Left ventricle myocardium inferior (tissue), 1 donor: ENCODE data around the gene SOX3. TPM values are rescaled to one million over a fixed set of nuclear protein-coding genes. Genes with fewer than 3 reads are reported as not detected.

Experiments used
- DNase-seq: peaks from one replicate; pipeline ENCODE4 v3.0.0-alpha.2; 2020
- H3K27ac ChIP-seq: fragments of 200-600 bp; replicated peaks from 2 replicates; pipeline ENCODE4 v1.8.0; 2021
- H3K27me3 ChIP-seq: fragments of 200-600 bp; 2 replicates; pipeline ENCODE4 v1.8.0; 2021; ENCODE audit warnings: low read depth
- H3K36me3 ChIP-seq: fragments of 200-600 bp; 2 replicates; pipeline ENCODE4 v1.8.0; 2021
- H3K4me1 ChIP-seq: fragments of 200-600 bp; 2 replicates; pipeline ENCODE4 v1.8.0; 2021
- H3K4me3 ChIP-seq: fragments of 200-600 bp; 2 replicates; pipeline ENCODE4 v1.8.0; 2021; ENCODE audit warnings: mild to moderate bottlenecking, moderate library complexity
- H3K9me3 ChIP-seq: fragments of 200-600 bp; replicated peaks from 2 replicates; pipeline ENCODE4 v1.8.0; 2021
- CTCF ChIP-seq: fragments of 200-600 bp; IDR thresholded peaks from 2 replicates; pipeline ENCODE4 v1.8.0; 2021; ENCODE audit warnings: antibody characterized with exemption, mild to moderate bottlenecking, borderline replicate concordance
- intact Hi-C: fragments of 100-400 bp; cut with micrococcal nuclease; formaldehyde crosslinking; loops from one replicate; pipeline ENCODE4 v1.11.0; 2022
- total RNA-seq: library from RNA; stranded (reverse); fragmentation: NEBNext Ultra II Directional; extraction: Animal tissue kit (Norgen Biotek cat#: 25700); gene quantifications from one replicate; pipeline ENCODE4 v1.2.1, GENCODE V29; 2021
- donor health status: DM: no; HTN: yes; CAD: no; lungs with severe emphysema.

SOX3 gene
- total RNA-seq, 1 donor from 2014 or later, result not detected

- intact Hi-C loops, result no loop called here
- no peaks in the 10 kb centered on the region for H3K36me3 ChIP-seq
- H3K4me3 ChIP-seq, result no peak overlapping the region
- no peak for DNase-seq
- no peaks in the 10 kb centered on the region for H3K4me1 ChIP-seq
- no peaks in the 10 kb centered on the region for H3K9me3 ChIP-seq
- no peak overlapping the region for H3K27ac ChIP-seq
- no peak for TF ChIP-seq CTCF
- peaks cover 56% of the 10 kb centered on the region for H3K27me3 ChIP-seq
These were observed 9.1 kb downstream of the SOX3 start for GRCh38 chrX:140495739-140496138.

GRCh38 chrX:140492066-140492994 lies 12.5 kb downstream of the SOX3 start:
- H3K27ac ChIP-seq, result no peak overlapping the region
- H3K36me3 ChIP-seq, result no peaks in the 10 kb centered on the region
- TF ChIP-seq CTCF, result no peak
- H3K27me3 ChIP-seq, result peaks cover 23% of the 10 kb centered on the region
- no peak for DNase-seq
- no peaks in the 10 kb centered on the region for H3K9me3 ChIP-seq
- intact Hi-C loops, result no loop called here
- no peak overlapping the region for H3K4me3 ChIP-seq
- H3K4me1 ChIP-seq, result no peaks in the 10 kb centered on the region

DNA sequence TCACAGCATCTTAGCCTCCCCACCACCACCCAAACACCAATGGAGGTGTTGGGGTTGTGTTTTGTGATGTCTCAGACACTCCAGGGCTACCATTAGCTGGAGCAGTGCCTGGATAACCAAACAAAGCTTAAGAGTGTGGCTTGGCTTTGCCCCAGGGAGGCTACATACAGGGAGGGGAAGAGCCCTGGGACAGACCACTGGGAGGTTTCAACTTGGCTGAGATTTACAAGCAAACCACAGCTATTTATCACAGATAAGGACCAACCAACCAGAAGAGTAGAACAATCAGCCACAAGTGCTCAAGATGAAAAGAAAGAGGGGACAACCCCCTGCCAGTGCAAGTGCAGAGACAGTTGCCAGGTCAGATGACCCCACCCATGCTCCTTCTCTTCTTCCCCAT lies 24.1 kb downstream of the SOX3 start:
- Histone ChIP-seq H3K4me3 (no peak overlapping the region), H3K9me3 (no peaks in the 10 kb centered on the region), H3K27ac (no peak overlapping the region), H3K36me3 (no peaks in the 10 kb centered on the region), H3K27me3 (no peaks in the 10 kb centered on the region), H3K4me1 (no peaks in the 10 kb centered on the region)
- intact Hi-C loops, result no loop called here
- no peak for TF ChIP-seq CTCF
- DNase-seq, result no peak

DNA sequence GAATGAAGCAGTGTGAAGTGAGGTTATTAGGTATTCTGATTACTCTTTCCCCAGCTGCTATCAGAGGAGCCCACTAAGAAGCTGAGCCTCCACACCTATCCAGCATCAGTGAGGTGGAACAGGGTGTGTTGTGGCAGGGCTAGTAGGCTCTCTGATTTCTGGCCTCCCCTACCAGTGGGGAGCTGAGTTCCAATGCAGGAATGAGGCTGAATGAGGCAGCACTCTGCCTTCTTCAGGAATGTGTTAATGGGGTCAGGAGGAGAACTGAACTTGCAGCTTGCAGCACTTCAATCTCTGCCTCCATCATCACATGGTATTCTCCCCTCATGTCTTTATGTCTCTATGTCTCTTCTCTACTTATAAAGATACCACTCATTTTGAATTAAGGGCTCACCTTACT lies 26.9 kb downstream of the SOX3 start:
- Histone ChIP-seq H3K4me1 (no peaks in the 10 kb centered on the region), H3K36me3 (no peaks in the 10 kb centered on the region), H3K9me3 (peaks cover 7% of the 10 kb centered on the region), H3K27ac (no peak overlapping the region), H3K27me3 (no peaks in the 10 kb centered on the region), H3K4me3 (no peak overlapping the region)
- TF ChIP-seq CTCF, result no peak
- DNase-seq, result no peak
- intact Hi-C loops, result no loop called here

DNA sequence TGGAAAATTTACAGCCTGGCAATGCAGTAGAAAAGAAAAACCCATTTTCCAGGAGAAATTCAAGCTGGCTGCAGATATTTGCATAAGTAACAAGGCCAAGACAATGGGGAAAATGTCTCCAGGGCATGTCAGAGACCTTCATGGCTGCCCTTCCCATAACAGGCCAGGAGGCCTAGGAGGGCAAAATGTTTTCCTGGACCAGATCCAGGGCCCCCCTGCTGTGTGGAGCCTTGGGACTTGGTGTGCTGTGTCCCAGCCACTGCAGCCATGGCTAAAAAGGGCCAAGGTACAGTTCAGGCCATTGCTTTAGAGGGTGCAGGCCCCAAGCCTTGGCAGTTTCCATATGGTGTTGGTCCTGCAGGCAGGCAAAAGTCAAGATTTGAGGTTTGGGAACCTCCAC lies 29.8 kb downstream of the SOX3 start:
- peaks cover 7% of the 10 kb centered on the region for H3K9me3 ChIP-seq
- H3K4me1 ChIP-seq, result no peaks in the 10 kb centered on the region
- no peak for TF ChIP-seq CTCF
- H3K4me3 ChIP-seq, result no peak overlapping the region
- H3K36me3 ChIP-seq, result no peaks in the 10 kb centered on the region
- H3K27ac ChIP-seq, result no peak overlapping the region
- intact Hi-C loops, result no loop called here
- H3K27me3 ChIP-seq, result no peaks in the 10 kb centered on the region
- DNase-seq, result no peak
